ENCODE data around the gene GRIP2.

GRIP2 gene

GRCh38 chr3:14454639-14455310 lies 85.4 kb downstream of the GRIP2 start:
- H3K4me2 ChIP-seq (ENCODE audit: low read length): no peak overlapping the region
- H3K36me3 ChIP-seq (ENCODE audit: control insufficient read depth, insufficient read depth, low read length): no peaks in the 10 kb centered on the region
- H3K27me3 ChIP-seq (ENCODE audit: control insufficient read depth, insufficient read depth, low read length): no peaks in the 10 kb centered on the region
- H3K4me3 ChIP-seq (ENCODE audit: low read depth, low read length): no peak overlapping the region
- H3K79me2 ChIP-seq: no peaks in the 10 kb centered on the region
- no peak for TF ChIP-seq CTCF (IDR thresholded peaks at IDR 0.05)
- H3K27ac ChIP-seq: no peak overlapping the region
- H3K4me1 ChIP-seq: peaks cover 7% of the 10 kb centered on the region
- no peak overlapping the region for H3K9ac ChIP-seq
- no peak overlapping the region for H2AFZ ChIP-seq
- no peaks in the 10 kb centered on the region for H3K9me3 ChIP-seq (ENCODE audit: control insufficient read depth, low read length)

DNA sequence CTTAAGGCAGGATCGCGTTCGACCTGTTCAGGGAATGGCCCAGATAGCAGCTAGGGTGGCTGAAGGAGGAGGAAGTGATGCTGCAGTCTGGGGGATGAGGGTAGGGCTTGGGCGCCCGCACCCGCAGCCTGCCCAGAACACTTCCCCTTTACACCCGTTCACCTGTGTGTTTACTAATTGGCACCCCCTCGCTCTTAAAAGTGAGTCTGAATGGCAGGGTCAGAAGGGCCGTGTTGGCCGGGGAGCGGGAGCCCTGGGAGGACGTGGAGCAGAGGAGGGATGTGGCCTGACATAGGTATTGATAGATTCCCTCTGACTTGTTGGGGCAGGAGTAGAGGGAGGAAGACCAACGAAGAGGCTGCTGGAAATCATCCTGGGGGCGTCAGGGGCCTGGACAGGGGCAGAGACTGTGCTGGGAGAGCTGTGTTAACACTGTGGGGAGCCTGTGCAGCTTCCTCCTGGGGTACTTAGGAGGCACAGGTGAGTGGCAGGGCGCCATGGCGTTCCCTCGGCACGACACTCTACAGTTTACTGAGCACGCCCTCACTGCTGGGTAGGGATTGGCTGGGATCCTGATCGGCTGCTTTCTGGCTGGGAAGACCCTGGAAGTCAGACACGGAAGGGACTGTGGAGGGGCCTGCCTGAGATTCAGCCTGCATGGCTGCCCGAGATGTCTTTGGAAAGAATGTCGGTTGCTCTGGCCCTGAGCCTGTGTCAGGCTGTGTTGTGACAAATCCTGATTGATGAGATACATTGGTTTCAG lies 86.1 kb downstream of the GRIP2 start:
- Histone ChIP-seq H3K27ac (no peak overlapping the region), H3K4me1 (peaks cover 7% of the 10 kb centered on the region), H3K9ac (no peak overlapping the region), H3K9me3 (ENCODE audit: control insufficient read depth, low read length) (no peaks in the 10 kb centered on the region), H3K36me3 (ENCODE audit: control insufficient read depth, insufficient read depth, low read length) (no peaks in the 10 kb centered on the region), H3K79me2 (no peaks in the 10 kb centered on the region), H2AFZ (no peak overlapping the region), H3K4me3 (ENCODE audit: low read depth, low read length) (no peak overlapping the region), H3K27me3 (ENCODE audit: control insufficient read depth, insufficient read depth, low read length) (no peaks in the 10 kb centered on the region), H3K4me2 (ENCODE audit: low read length) (no peak overlapping the region)
- no peak for TF ChIP-seq CTCF (IDR thresholded peaks at IDR 0.05)

- no peaks in the 10 kb centered on the region for H3K9me3 ChIP-seq (ENCODE audit: control insufficient read depth, low read length)
- peaks cover 7% of the 10 kb centered on the region for H3K4me1 ChIP-seq
- no peaks in the 10 kb centered on the region for H3K79me2 ChIP-seq
- no peak for TF ChIP-seq CTCF (IDR thresholded peaks at IDR 0.05)
- H3K9ac ChIP-seq: no peak overlapping the region
- no peak overlapping the region for H2AFZ ChIP-seq
- no peaks in the 10 kb centered on the region for H3K36me3 ChIP-seq (ENCODE audit: control insufficient read depth, insufficient read depth, low read length)
- no peak overlapping the region for H3K4me2 ChIP-seq (ENCODE audit: low read length)
- H3K27me3 ChIP-seq (ENCODE audit: control insufficient read depth, insufficient read depth, low read length): no peaks in the 10 kb centered on the region
- no peak overlapping the region for H3K4me3 ChIP-seq (ENCODE audit: low read depth, low read length)
- H3K27ac ChIP-seq: no peak overlapping the region
These were observed 87.1 kb downstream of the GRIP2 start for GRCh38 chr3:14452740-14453710.

DNA sequence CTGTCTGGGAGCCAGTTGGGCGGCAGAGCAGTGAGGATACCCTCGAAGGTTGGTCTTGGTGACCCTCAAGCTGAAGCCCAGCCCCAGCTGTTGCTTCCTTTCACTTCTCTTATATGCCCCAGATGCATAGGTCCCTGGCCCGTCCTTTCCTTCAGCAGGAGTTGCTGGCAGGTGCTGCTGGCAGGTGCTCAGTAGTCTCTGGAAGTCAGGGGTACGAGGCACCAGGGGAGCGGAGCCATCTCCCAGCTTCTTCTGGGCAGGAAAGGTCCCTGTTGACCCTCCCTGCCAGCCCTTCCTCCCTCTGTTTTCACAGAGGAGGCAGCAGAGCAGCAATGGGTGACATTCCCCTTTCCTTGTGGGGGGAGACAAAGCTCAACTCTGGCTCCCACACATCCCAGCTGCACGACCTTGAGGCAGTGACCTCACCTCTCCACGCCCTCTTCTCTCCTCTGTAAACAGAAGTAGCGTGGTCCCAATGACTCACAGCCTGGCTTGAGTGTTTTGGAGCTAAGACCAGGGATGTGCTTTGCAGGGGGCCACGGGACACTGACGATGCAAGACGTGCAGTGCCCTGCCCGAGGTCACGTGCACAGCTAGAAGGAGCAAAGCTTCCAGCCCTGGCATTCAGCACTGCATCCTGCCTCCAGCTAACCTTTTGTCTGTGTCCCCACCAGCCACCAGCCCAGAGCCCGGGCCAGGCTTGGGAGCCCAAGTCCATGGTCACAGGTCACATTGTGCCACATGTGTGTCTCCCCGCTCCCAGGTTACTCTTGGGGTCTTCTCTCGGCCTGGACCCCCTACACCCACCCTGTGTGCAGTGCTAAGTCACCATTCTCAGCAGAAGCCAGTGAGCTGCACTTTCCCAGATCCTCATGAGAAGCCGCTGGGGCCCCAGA lies 88.0 kb downstream of the GRIP2 start:
- no peaks in the 10 kb centered on the region for H3K27me3 ChIP-seq (ENCODE audit: control insufficient read depth, insufficient read depth, low read length)
- H3K9me3 ChIP-seq (ENCODE audit: control insufficient read depth, low read length): no peaks in the 10 kb centered on the region
- peaks cover 7% of the 10 kb centered on the region for H3K4me1 ChIP-seq
- H3K4me3 ChIP-seq (ENCODE audit: low read depth, low read length): no peak overlapping the region
- H2AFZ ChIP-seq: no peak overlapping the region
- H3K4me2 ChIP-seq (ENCODE audit: low read length): no peak overlapping the region
- no peak for TF ChIP-seq CTCF (IDR thresholded peaks at IDR 0.05)
- H3K36me3 ChIP-seq (ENCODE audit: control insufficient read depth, insufficient read depth, low read length): no peaks in the 10 kb centered on the region
- H3K79me2 ChIP-seq: no peaks in the 10 kb centered on the region
- H3K27ac ChIP-seq: no peak overlapping the region
- H3K9ac ChIP-seq: no peak overlapping the region
